B cell (primary cell): ENCODE data around the gene ZMYM4.

Source experiments
- EZH2 ChIP-seq: IDR thresholded peaks from 2 replicates; pipeline ENCODE4 v1.6.1; 2012; ENCODE audit warnings: borderline replicate concordance, low read depth, mild to moderate bottlenecking, moderate library complexity, low read length; ENCODE audit not compliant: insufficient read depth, poor library complexity, severe bottlenecking
- TF ChIP-seq, protein P1 (sequence below): fragments of 200-600 bp; IDR thresholded peaks from one replicate; pipeline ENCODE4 v1.8.0; 2022; ENCODE audit warnings: antibody characterized with exemption, mild to moderate bottlenecking

DNA sequence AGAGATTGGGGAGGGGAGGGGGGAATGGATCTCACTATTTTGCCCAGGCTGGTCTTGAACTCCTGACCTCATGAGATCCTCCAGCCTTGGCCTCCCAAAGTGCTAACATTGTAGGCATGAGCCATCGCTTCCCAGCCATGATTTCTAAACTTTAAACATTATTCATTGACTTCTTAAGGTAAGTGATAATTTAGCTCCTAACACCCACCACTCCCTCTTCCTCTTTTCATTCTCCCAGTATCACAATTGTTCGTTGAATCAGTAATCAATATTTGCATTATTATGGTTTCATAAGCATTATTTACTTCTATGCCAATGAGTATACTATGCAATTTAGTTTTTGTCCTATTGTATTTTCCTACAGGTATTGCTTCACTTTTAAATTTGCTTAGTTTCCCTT lies 42.0 kb upstream of the ZMYM4 start:
- TF ChIP-seq, protein P1, sequence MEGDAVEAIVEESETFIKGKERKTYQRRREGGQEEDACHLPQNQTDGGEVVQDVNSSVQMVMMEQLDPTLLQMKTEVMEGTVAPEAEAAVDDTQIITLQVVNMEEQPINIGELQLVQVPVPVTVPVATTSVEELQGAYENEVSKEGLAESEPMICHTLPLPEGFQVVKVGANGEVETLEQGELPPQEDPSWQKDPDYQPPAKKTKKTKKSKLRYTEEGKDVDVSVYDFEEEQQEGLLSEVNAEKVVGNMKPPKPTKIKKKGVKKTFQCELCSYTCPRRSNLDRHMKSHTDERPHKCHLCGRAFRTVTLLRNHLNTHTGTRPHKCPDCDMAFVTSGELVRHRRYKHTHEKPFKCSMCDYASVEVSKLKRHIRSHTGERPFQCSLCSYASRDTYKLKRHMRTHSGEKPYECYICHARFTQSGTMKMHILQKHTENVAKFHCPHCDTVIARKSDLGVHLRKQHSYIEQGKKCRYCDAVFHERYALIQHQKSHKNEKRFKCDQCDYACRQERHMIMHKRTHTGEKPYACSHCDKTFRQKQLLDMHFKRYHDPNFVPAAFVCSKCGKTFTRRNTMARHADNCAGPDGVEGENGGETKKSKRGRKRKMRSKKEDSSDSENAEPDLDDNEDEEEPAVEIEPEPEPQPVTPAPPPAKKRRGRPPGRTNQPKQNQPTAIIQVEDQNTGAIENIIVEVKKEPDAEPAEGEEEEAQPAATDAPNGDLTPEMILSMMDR: no peak
- no peak for TF ChIP-seq EZH2
